ENCODE data around the gene NIPSNAP2.

DNA sequence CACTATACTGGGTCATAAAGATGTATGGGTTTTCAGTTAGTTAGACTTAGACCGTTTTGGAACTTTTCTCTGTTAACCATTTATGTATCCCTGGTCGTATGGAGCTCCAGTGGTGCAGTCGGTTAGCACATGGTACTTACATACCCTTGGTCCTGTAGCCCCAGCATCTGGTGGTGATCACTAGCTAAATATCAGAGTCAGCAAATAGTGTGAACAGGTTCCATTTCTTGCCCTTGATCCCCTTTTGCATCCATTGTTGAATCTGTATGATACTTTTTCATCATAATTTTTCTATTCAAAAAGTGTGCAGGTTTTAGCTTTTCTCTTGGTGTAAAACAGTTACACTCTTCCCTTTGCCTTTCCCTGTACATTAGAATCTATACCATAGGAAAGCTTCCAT lies 15.9 kb downstream of the NIPSNAP2 start:
- TF ChIP-seq, protein P1, sequence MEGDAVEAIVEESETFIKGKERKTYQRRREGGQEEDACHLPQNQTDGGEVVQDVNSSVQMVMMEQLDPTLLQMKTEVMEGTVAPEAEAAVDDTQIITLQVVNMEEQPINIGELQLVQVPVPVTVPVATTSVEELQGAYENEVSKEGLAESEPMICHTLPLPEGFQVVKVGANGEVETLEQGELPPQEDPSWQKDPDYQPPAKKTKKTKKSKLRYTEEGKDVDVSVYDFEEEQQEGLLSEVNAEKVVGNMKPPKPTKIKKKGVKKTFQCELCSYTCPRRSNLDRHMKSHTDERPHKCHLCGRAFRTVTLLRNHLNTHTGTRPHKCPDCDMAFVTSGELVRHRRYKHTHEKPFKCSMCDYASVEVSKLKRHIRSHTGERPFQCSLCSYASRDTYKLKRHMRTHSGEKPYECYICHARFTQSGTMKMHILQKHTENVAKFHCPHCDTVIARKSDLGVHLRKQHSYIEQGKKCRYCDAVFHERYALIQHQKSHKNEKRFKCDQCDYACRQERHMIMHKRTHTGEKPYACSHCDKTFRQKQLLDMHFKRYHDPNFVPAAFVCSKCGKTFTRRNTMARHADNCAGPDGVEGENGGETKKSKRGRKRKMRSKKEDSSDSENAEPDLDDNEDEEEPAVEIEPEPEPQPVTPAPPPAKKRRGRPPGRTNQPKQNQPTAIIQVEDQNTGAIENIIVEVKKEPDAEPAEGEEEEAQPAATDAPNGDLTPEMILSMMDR (IDR thresholded peaks at IDR 0.05): no peak
- no peak for TF ChIP-seq POLR2A (IDR thresholded peaks at IDR 0.05)
- TF ChIP-seq EP300 (IDR thresholded peaks at IDR 0.05): no peak

Measured in tibial nerve (tissue), 4 donors.